Activated CD4-positive, alpha-beta T cell treated with anti-CD3 and anti-CD28 coated beads, Interleukin-2, amount 50 U/mL, for 16 hours (primary cell): ENCODE data around the gene SPATA6L.
A peak's percentile ranks its signal among the peaks of the same experiment; 100 is the strongest.
"Not testable (repeated sequence)": the region's sequence is repeated elsewhere in the genome, so short reads cannot be mapped to it uniquely, and the experiment has no call there.

ENCODE experiments used
- DNase-seq: peaks from one replicate; pipeline ENCODE4 v3.0.0-alpha.2; 2020

Gene SPATA6L

GRCh38 chr9:4620881-4621555, 45.3 kb downstream of the SPATA6L start:
- DNase-seq = no peak

GRCh38 chr9:4620057-4620765, 46.1 kb downstream of the SPATA6L start:
- peak; percentile 31 for DNase-seq

- DNase-seq = no peak
Measured at GRCh38 chr9:4618700-4619099, 47.6 kb downstream of the SPATA6L start.

GRCh38 chr9:4617752-4618151, 48.5 kb downstream of the SPATA6L start:
- no peak for DNase-seq

- DNase-seq = no peak
Measured at GRCh38 chr9:4615778-4616177, 50.5 kb downstream of the SPATA6L start.

- no peak for DNase-seq
Measured at GRCh38 chr9:4615251-4615650, 51.0 kb downstream of the SPATA6L start.

GRCh38 chr9:4614627-4615026, 51.7 kb downstream of the SPATA6L start:
- no peak for DNase-seq

GRCh38 chr9:4606033-4606432, 60.2 kb downstream of the SPATA6L start:
- not testable (repeated sequence) for DNase-seq

GRCh38 chr9:4604678-4605095, 61.6 kb downstream of the SPATA6L start:
- peak; percentile 78 for DNase-seq

GRCh38 chr9:4603830-4604229, 62.5 kb downstream of the SPATA6L start:
- no peak for DNase-seq

GRCh38 chr9:4600368-4600767, 65.9 kb downstream of the SPATA6L start:
- no peak for DNase-seq

GRCh38 chr9:4596165-4596922, 69.9 kb downstream of the SPATA6L start:
- peak; percentile 18 for DNase-seq

- DNase-seq = no peak
Measured at GRCh38 chr9:4594994-4595393, 71.3 kb downstream of the SPATA6L start.

- DNase-seq = no peak
Measured at GRCh38 chr9:4594545-4594944, 71.7 kb downstream of the SPATA6L start.

GRCh38 chr9:4592886-4593285, 73.4 kb downstream of the SPATA6L start:
- no peak for DNase-seq

GRCh38 chr9:4592295-4592694, 74.0 kb downstream of the SPATA6L start:
- DNase-seq = no peak

- no peak for DNase-seq
Measured at GRCh38 chr9:4591123-4591500, 75.2 kb downstream of the SPATA6L start.

GRCh38 chr9:4590430-4591122, 75.7 kb downstream of the SPATA6L start:
- DNase-seq = no peak

- DNase-seq = no peak
Measured at GRCh38 chr9:4588721-4589120, 77.6 kb downstream of the SPATA6L start.

- DNase-seq = no peak
Measured at GRCh38 chr9:4585135-4585534, 81.1 kb downstream of the SPATA6L start.

GRCh38 chr9:4584636-4585035, 81.6 kb downstream of the SPATA6L start:
- DNase-seq = no peak

- DNase-seq = no peak
Measured at GRCh38 chr9:4583001-4583400, 83.3 kb downstream of the SPATA6L start.

- no peak for DNase-seq
Measured at GRCh38 chr9:4581861-4582565, 84.3 kb downstream of the SPATA6L start.
